GM19397 (cell line): ENCODE data around the gene NATD1.

Source experiments
- ATAC-seq: cut with Tn5 transposase; IDR thresholded peaks from one replicate; pipeline ENCODE4 v1.9.1; 2021; ENCODE audit warnings: mild to moderate bottlenecking, moderate library complexity; ENCODE audit not compliant: unreplicated experiment

The NATD1 gene

GRCh38 chr17:21218101-21218500 is 35.1 kb downstream of the NATD1 start:
- no peak for ATAC-seq

- no peak for ATAC-seq
Measured at GRCh38 chr17:21217346-21217745, 35.9 kb downstream of the NATD1 start.

DNA sequence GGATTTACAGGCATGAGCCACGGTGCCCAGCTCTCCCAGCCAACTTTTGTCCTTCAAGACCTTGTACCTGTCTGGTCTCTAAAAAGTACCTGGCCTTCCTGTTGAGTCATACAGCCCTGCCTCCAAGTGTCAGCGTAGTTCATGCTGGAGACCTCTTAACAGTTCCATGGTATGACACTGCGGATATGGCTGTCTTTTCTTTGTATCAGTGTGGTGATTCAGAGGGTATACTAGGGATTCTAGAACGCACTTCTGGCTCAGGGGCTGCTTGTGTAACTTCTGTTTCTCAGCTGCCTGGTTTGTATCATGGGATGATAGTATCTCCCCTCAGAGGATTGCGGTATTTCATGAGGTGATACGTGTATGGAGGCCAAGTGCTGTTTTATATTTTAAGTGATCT is 37.3 kb downstream of the NATD1 start:
- ATAC-seq, result no peak

GRCh38 chr17:21214777-21215541 is 38.3 kb downstream of the NATD1 start:
- ATAC-seq, result peak; percentile 8

GRCh38 chr17:21214015-21214776 is 39.0 kb downstream of the NATD1 start, which contains the start of gene TMEM11:
Gene TMEM11 (minus strand): TSS chr17:21214161. CDS start chr17:21214152, 9 bp downstream.
- ATAC-seq, result peak; percentile 84

GRCh38 chr17:21213638-21214014 is 39.6 kb downstream of the NATD1 start:
- peak; percentile 20 for ATAC-seq

DNA sequence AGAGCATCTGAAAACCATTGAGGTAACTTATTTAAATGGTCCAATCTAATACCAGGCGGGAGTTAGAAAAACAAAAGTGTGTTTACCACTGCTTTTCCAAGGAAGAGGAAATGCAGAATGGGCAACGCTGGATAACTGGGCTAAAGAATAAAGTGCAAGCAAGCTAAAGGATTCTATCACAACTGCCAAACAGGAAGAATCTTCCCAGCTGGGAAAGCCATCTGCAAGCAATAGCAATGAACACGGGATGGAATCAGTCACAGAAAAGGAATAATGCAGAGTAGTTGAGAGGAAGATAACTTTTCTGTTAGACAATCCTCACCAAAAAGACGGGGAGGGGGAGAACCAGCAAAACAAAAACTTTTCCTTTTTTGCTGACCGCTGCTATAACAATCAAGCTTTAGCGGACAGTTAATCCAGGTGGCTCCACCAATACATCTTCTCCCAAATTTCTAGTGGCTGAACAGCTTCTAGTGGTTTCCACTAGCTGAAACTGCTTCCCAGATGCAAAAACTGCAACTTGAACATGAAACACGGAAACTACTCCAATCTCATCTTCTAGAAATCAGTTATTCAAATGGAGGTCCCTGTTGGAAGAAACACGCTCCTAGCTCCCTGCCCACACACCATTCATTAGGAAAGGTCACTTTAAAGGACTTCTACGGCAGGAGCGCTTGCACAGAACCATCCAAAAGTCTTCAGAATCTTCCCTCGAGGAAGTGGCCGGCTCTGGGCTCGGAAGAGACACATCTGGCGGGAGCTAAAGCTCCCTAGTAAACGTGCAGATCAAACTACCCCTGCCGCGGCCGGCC is 40.2 kb downstream of the NATD1 start:
- ATAC-seq, result no peak

GRCh38 chr17:21211825-21212479 is 41.3 kb downstream of the NATD1 start:
- no peak for ATAC-seq

- ATAC-seq, result no peak
Measured at GRCh38 chr17:21210411-21211076, 42.7 kb downstream of the NATD1 start.

DNA sequence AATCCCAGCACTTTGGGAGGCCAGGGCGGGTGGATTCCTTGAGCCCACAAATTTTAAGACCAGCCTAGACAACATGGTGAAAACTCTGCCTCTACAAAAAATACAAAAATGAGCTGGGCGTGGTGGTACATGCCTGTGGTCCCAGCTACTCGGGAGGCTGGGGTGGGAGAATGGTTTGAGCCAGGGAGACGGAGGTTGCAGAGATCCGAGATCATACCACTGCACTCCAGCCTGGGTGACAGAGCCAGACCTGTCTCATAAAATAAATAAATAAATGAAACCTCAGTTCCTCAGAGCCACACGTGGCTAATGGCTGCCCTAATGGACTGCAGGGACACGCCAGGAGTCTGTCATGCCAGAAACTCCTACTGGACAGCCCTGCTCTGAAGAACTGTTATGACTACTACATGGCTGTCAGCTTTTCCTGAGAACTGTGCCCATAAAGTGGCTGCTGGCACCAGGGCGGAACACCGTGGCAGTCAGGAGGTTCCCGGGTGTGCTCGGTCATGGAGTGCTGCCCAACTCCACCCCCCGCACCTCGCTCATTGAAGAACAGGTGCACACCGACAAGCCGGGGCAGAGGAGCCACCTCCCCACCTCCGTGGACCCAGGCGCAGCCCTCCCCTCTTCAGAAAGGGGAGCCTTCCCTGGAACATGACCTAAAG is 43.6 kb downstream of the NATD1 start:
- ATAC-seq, result no peak

DNA sequence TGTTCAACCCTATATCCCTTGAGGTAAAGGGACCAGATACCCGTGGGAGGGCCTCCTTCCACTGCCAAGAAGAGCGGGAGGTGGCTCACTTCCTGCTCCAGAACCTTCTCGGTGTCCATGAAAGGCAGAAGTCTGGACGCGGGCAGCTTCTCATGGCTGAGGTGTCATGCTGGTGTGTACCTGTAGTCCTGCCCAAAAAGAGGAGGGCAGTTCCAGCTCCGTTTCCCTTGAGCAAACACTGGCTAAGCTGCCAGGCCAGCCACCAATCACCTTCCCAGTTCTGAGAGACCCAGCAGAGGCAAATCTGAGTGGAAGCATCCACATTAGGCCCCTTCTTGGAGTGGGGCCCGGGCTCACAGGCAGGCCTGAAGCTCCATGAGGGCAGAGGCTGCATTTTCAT is 44.9 kb downstream of the NATD1 start:
- no peak for ATAC-seq

DNA sequence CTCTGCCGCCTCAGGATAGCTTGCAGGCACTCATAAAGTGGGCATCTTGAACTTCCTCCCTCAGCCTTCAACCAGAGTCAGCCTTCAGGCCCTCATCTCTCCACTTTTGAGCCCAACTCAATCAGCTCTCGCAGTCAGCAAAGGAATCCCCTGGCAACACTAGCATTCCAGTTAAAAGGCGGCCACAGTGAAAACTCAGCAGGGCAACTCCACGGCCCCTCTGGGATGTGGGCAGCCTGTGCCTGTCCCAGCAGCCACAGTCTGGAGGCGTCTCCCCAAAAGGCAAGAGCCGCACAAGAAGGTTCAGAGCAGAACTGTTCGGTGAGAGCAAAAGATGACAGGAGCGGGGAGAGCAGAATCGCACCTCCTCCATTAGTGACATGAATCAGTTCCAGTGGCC is 48.3 kb downstream of the NATD1 start:
- no peak for ATAC-seq

GRCh38 chr17:21202512-21202911 is 50.7 kb downstream of the NATD1 start:
- no peak for ATAC-seq

GRCh38 chr17:21201874-21202273 is 51.3 kb downstream of the NATD1 start:
- ATAC-seq, result no peak

DNA sequence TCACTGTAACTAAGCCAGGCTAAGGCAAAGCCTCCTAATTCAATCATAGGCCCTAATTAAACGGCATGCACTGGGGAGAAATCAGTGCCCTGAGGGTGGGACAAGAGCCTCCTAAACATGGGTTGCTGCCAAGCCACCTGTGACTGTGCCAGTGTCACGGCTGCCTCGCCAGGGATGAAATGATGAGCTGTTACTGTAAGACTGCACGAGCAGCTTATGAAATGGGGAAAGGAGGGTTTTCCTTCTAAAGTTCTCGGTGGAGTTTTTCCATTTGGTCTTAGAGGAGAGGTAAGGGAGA is 52.0 kb downstream of the NATD1 start:
- no peak for ATAC-seq

DNA sequence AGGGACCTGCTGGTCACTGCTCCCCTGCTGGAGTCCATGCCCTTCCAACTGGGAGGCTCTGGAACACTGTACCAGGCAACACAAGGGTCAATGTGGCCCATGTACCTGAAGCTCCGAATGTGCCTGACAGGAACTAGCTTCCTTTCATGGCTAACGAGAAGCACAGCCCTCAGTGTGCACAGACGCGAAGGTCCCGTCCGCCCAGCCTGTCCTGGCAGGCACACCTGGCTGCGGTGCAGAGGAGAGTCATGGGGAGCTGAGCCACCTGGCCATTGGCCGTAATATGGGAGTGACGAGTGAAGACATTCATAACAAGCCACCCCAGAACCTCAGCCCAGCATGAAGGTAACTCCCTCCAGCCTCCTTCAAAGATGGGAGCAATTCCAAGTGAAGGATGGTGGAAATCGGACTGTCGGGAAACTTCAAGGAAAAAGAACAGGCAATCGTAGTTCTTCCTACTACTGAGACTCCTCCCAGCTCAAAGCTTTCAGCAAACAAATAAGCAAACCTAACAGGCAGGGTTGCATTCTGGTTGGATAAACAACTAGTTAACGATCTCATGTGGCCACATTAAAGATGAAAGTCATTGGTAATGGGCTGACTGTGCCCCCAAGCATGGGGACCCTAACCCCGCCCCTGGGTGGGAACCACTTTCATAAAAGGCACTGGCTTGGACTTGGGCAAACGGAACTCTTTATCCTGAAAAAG is 52.5 kb downstream of the NATD1 start:
- ATAC-seq, result no peak

DNA sequence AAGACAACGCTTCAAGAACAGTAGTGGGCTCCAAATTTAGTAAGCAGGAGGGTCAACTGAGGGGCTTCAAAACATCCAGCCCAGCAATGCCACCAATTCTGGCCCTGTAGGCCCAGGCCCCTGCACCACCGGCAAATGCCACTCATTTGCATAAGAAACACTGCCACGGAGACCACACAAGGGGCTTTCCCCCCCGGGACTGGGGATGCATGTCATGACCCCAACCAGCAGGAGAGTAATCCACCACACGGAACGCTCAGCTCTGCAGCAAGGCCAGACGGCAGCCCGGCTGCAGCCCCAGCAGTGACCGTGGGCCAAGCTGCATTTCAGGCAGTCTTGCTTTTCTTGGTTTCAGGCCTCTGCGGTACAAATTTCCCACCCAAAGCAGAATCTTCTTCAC is 53.4 kb downstream of the NATD1 start:
- ATAC-seq, result no peak

DNA sequence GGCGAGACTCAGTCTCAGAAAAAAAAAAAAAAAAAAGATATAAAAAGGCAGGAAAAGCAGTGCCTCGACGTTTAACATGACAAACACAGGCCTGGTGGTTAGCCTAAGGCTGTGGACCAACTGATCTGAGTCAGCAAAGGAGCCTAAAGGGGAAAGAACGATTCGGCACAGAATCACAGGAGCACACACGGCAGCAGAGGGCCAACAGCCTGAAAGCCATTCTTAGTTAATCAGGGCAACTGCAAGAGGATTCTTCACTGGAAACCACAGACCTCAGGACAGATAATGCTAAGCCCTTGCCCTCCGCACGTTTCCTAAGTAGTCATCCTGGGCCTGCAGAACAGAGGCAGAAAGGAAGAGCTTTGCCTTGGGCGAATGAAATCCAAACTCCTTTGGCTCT is 53.9 kb downstream of the NATD1 start:
- no peak for ATAC-seq

- ATAC-seq, result no peak
Measured at GRCh38 chr17:21198411-21198810, 54.8 kb downstream of the NATD1 start.
